Occipital lobe (tissue), 2 donors: ENCODE results near the gene C1orf159. TPM values are rescaled to one million over a fixed set of nuclear protein-coding genes. Genes with fewer than 3 reads are reported as not detected.
"Not testable (repeated sequence)": the region's sequence is repeated elsewhere in the genome, so short reads cannot be mapped to it uniquely, and the experiment has no call there.

Source experiments
- DNase-seq: peaks from one replicate; lab custom pipeline; 2025; lab: John Stamatoyannopoulos, UW
- total RNA-seq: library from RNA; depleted of rRNA; stranded (reverse); fragments of >200 nt; gene quantifications from one replicate; pipeline ENCODE4 v1.2.3, GENCODE V29; 2014

The C1orf159 gene
- total RNA-seq, 1 donor from 2014 or later: 5.5 TPM

- no peak for DNase-seq
Measured at GRCh38 chr1:1067860-1068516, 47.9 kb downstream of the C1orf159 start.

GRCh38 chr1:1067284-1067859 is 48.5 kb downstream of the C1orf159 start:
- no peak for DNase-seq

GRCh38 chr1:1066403-1067283 is 49.2 kb downstream of the C1orf159 start:
- no peak for DNase-seq

- DNase-seq: not testable (repeated sequence)
Measured at GRCh38 chr1:1065940-1066304, 50.0 kb downstream of the C1orf159 start.

- DNase-seq: no peak
Measured at GRCh38 chr1:1065265-1065939, 50.5 kb downstream of the C1orf159 start.

- no peak for DNase-seq
Measured at GRCh38 chr1:1063945-1064831, 51.7 kb downstream of the C1orf159 start.

GRCh38 chr1:1063261-1063944 is 52.5 kb downstream of the C1orf159 start:
- no peak for DNase-seq

- DNase-seq: no peak
Measured at GRCh38 chr1:1062348-1063163, 53.3 kb downstream of the C1orf159 start.

GRCh38 chr1:1061682-1062345 is 54.1 kb downstream of the C1orf159 start:
- no peak for DNase-seq

GRCh38 chr1:1060281-1061000 is 55.4 kb downstream of the C1orf159 start:
- DNase-seq: no peak

- peak; percentile 52 for DNase-seq
Measured at GRCh38 chr1:1059494-1060280, 56.2 kb downstream of the C1orf159 start.

GRCh38 chr1:1058921-1059493 is 56.9 kb downstream of the C1orf159 start:
- DNase-seq: no peak

GRCh38 chr1:1058088-1058905 is 57.6 kb downstream of the C1orf159 start:
- DNase-seq: no peak

GRCh38 chr1:1057769-1058087 is 58.2 kb downstream of the C1orf159 start:
- DNase-seq: not testable (repeated sequence)

- DNase-seq: no peak
Measured at GRCh38 chr1:1055841-1056736, 59.8 kb downstream of the C1orf159 start.
